Fibroblast of the aortic adventitia (primary cell): ENCODE data around the gene EMX2. TPM values are rescaled to one million over a fixed set of nuclear protein-coding genes. Genes with fewer than 3 reads are reported as not detected.

Experiments
- DNase-seq: peaks from one replicate; pipeline ENCODE4 v3.0.0-alpha.2; 2010; ENCODE audit warnings: low read depth
- H3K4me3 ChIP-seq: 2 replicates; pipeline ENCODE4 v1.5.1; 2011; ENCODE audit warnings: low read depth, mild to moderate bottlenecking, control low read depth, low read length, moderate library complexity
- total RNA-seq: library from RNA; depleted of rRNA; stranded (reverse); fragments of >200 nt; gene quantifications from 2 replicates; pipeline ENCODE4 v1.2.3, GENCODE V29; 2012; ENCODE audit warnings: low replicate concordance
- TF ChIP-seq, protein P1 (sequence below): IDR thresholded peaks from 2 replicates; pipeline ENCODE4 v1.5.1; 2011; ENCODE audit warnings: mild to moderate bottlenecking, low read length, control low read depth, inconsistent platforms; ENCODE audit not compliant: insufficient read depth

EMX2 gene
- total RNA-seq, 1 donor: 0.18 TPM

DNA sequence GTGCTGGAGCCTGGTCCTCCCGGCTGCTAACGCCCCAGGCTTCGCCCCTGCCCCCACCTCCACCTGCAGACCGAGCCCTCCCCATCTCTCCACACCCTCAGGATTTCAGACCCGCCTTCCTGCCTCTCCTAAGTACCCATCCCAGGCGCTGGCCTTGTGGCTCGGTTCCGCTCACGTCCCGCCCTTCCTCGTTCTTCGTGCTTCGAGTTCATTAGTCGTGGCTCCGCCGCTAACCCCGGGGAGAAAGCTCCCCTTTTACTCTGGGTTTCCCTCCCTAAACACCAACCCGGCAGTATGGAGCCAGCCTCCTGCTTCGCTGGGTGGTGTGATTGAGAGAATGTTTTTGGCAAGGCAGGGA lies 11.2 kb downstream of the EMX2 start:
- no peak for DNase-seq
- TF ChIP-seq, protein P1, sequence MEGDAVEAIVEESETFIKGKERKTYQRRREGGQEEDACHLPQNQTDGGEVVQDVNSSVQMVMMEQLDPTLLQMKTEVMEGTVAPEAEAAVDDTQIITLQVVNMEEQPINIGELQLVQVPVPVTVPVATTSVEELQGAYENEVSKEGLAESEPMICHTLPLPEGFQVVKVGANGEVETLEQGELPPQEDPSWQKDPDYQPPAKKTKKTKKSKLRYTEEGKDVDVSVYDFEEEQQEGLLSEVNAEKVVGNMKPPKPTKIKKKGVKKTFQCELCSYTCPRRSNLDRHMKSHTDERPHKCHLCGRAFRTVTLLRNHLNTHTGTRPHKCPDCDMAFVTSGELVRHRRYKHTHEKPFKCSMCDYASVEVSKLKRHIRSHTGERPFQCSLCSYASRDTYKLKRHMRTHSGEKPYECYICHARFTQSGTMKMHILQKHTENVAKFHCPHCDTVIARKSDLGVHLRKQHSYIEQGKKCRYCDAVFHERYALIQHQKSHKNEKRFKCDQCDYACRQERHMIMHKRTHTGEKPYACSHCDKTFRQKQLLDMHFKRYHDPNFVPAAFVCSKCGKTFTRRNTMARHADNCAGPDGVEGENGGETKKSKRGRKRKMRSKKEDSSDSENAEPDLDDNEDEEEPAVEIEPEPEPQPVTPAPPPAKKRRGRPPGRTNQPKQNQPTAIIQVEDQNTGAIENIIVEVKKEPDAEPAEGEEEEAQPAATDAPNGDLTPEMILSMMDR: no peak
- no peak overlapping the region for H3K4me3 ChIP-seq

DNA sequence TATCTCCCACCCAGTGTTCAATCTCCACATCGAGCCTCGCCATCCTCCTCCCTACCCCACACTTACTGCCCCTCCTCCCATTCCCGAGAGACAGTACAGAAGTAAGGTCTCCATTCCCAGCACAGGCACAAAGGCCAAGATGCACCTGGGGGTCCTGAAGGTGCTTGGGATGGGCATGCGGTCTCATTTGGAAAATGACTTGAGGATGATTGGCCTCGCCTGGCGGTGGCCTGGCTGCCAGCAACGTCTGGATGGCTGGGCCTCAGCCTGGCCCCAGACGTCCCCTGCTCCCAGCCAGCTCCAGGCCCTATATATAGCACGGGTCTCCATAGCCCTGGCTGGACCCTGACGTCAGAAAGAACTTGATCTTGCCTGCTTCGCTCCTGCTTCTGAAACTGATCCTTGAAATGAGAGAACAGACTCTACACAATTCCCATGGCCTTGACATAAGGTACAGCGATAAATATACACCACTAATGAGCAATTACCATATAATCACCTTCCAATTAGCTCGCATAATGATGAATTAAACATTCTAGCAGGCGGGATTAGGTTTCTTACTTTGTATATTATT lies 11.8 kb downstream of the EMX2 start:
- TF ChIP-seq, protein P1: no peak
- no peak for DNase-seq
- H3K4me3 ChIP-seq: no peak overlapping the region

DNA sequence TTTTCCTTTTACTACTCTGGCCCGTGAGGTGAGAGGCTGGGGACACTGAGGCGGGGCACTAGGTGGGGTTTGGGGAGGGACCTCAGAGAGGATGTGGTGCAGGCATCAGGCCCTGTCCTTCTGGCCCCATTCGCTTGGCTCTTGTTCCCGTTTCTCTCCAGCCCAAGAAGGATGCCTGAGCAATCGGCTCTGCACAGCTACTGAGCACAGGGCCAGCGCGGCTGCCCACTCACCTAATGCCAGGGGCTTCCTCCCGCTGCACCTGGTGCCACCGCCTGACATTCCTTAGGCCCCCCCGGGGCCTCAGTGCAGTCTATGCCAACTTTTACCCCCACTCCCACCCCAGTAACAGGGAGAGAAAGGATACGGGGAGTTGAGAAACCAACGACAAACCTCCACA lies 12.5 kb downstream of the EMX2 start:
- DNase-seq: no peak
- no peak overlapping the region for H3K4me3 ChIP-seq
- TF ChIP-seq, protein P1: no peak

DNA sequence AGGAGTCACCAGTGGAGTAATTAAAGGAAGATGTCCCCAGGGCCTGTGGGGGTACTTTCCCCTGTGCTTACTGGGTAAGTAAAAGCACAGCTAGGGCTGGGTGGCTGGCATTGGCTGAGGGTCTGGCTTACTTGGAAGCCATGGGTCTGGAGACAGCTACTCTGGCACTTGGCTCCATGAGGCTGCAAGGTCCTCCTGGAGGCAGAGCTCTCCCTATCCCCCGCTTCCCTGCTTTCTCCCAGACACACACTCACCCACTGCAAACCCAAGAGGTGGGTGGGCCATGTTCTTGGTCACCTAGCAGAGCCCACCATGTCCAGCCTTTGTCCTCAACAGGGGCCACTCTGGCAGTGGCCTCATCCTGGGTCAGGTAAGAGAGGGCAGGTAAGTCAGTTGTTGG lies 13.3 kb downstream of the EMX2 start:
- no peak for DNase-seq
- TF ChIP-seq, protein P1: no peak
- no peak overlapping the region for H3K4me3 ChIP-seq

DNA sequence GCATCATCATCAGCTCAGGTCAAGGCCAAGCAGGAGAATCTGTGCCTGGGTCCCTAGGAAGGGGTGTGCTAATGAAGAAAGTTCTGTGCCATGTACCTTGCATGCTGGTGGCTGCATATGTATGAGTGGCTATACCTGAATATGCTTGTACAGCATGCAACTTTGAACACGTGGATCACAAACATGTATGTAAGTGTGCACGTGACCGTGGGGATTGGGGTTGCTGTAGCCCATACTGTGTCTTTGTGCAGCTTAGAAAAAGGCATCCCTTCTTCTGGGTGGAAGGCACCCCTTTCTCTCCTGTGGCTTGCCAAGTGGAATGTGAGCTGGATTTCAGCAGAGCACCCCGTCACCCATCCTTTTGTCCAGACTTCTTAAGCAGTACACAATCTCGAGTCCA lies 13.8 kb downstream of the EMX2 start:
- TF ChIP-seq, protein P1: no peak
- no peak overlapping the region for H3K4me3 ChIP-seq
- DNase-seq: no peak

DNA sequence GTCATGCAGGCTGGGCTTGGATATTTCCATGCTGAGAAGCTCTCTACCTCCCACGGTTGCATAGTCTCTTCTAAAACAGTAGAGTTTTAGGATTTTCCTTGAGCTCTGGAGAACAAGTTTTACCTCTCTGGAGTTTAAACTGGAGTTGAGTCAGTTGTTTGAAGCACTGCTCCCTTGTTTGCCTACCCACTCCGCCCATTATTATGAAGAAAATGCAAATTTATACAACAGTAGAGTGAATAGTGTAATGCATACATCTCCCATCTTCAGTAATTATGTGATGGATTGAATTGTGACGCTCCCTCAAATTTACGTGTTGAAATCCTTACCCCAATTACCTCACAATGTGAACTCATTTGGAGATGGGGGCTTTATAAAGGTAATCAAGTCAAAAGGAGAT lies 17.2 kb downstream of the EMX2 start:
- DNase-seq: no peak
- TF ChIP-seq, protein P1: no peak
- H3K4me3 ChIP-seq: no peak overlapping the region

DNA sequence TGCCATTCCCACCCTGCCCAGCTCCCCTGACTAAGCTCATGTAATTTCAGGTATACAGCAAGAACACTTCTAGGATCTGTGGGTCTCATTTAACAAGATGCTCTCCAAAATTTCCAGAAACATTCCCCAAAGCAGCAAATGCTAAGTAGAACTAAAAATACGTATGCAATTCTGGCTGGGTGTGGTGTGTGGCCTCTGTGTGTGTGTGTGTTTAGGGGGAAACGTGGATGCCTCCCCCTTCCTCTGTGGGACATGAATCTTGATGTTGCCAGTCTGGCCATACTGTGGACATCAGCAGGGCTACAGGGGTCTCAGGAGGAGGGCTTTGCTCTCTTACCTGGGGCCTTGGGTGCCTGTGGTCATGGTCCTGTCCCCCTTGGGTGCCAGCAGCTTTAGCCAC lies 18.4 kb downstream of the EMX2 start:
- no peak overlapping the region for H3K4me3 ChIP-seq
- TF ChIP-seq, protein P1: no peak
- no peak for DNase-seq
